HCT116 (cell line): ENCODE results near the gene IL3. TPM values are rescaled to one million over a fixed set of nuclear protein-coding genes. Genes with fewer than 3 reads are reported as not detected.

ENCODE experiments used
- ATAC-seq: fragments of 200-7000 bp; cut with Tn5 transposase; 2 replicates; pipeline ENCODE4 v1.9.1; 2020; ENCODE audit warnings: mild to moderate bottlenecking, moderate library complexity
- BruUV-seq: library from RNA; stranded (reverse); fragments of 400-500 nt; replicated peaks from 2 replicates; lab custom pipeline; 2021; lab: Mats Ljungman, UMichigan
- CTCF ChIA-PET: fragments of 300-600 bp; sonication (Branson Sonifier 250); formaldehyde crosslinking; loops from one replicate; lab custom pipeline; 2021; ENCODE audit warnings: antibody characterized with exemption; lab: Charles Lee
- POLR2A ChIA-PET: fragments of 300-600, 350-600 bp; sonication (Branson Sonifier 250); formaldehyde crosslinking; loops from one replicate; lab custom pipeline; 2021; ENCODE audit warnings: antibody characterized with exemption; lab: Charles Lee
- RAD21 ChIA-PET, 2 experiments: fragments of 300-600 bp; sonication (Branson Sonifier 250); formaldehyde crosslinking; loops; one replicate each; lab custom pipeline; 2023; ENCODE audit warnings: low total read pairs in 2 of 2; ENCODE audit not compliant: uncharacterized antibody in 2 of 2, unreplicated experiment in 2 of 2, low non-redundant PET in 1 of 2; lab: Charles Lee
- DNase-seq: peaks from one replicate; pipeline ENCODE4 v3.0.0-alpha.2; 2010; ENCODE audit warnings: low read depth, low spot score
- H2AFZ ChIP-seq: fragments of 200-600 bp; shearing (Covaris generic), sonication (generic); 2 replicates; pipeline ENCODE4 v1.6.1; 2017; ENCODE audit warnings: low read depth, mixed run types, mixed read lengths, antibody characterized with exemption, low read length; ENCODE audit not compliant: poor library complexity, severe bottlenecking
- H3K27ac ChIP-seq: 2 replicates; pipeline ENCODE4 v1.5.1; 2012; ENCODE audit warnings: low read depth, low read length
- H3K27me3 ChIP-seq: fragments of 200-600 bp; sonication (generic); 2 replicates; pipeline ENCODE4 v1.6.1; 2016; ENCODE audit warnings: mixed run types, low read length, mixed read lengths; ENCODE audit not compliant: insufficient read depth
- H3K36me3 ChIP-seq, 2 experiments: fragments of 200-500 bp in 1 of 2; fragments of 200-600 bp in 1 of 2; sonication (Bioruptor generic) in 1 of 2; sonication (generic) in 1 of 2; 2 replicates each; pipeline versions ENCODE4 v1.5.1 to v1.6.1; 2014 to 2016; ENCODE audit warnings: low read length in 2 of 2, inconsistent platforms in 1 of 2, mixed read lengths in 1 of 2, mixed run types in 1 of 2; ENCODE audit not compliant: insufficient read depth in 2 of 2, control insufficient read depth in 1 of 2
- H3K4me1 ChIP-seq, 2 experiments: fragments of 200-600 bp in 1 of 2; sonication (generic) in 1 of 2; 2 replicates each; pipeline versions ENCODE4 v1.5.1 to v1.6.1; 2012 to 2017; ENCODE audit warnings: low read length in 2 of 2, inconsistent platforms in 1 of 2, mild to moderate bottlenecking in 1 of 2, mixed read lengths in 1 of 2, mixed run types in 1 of 2, moderate library complexity in 1 of 2; ENCODE audit not compliant: insufficient read depth in 2 of 2, control insufficient read depth in 1 of 2
- H3K4me2 ChIP-seq: fragments of 200-600 bp; sonication (generic); 2 replicates; pipeline ENCODE4 v1.6.1; 2017; ENCODE audit warnings: mixed run types, low read length, mixed read lengths
- H3K4me3 ChIP-seq, 2 experiments: fragments of 200-600 bp in 1 of 2; sonication (generic) in 1 of 2; replicated peaks in 1 of 2; 2 replicates each; pipeline ENCODE4 v1.5.1; 2011 to 2016; ENCODE audit warnings: low read length in 2 of 2, control low read depth in 1 of 2, low read depth in 1 of 2, mild to moderate bottlenecking in 1 of 2, mixed read lengths in 1 of 2, mixed run types in 1 of 2
- H3K79me2 ChIP-seq: fragments of 200-600 bp; sonication (generic); 2 replicates; pipeline ENCODE4 v1.6.1; 2017; ENCODE audit warnings: mild to moderate bottlenecking, mixed run types, low read length, moderate library complexity, mixed read lengths; ENCODE audit not compliant: insufficient read depth
- H3K9ac ChIP-seq: fragments of 200-600 bp; sonication (generic); 2 replicates; pipeline ENCODE4 v1.6.1; 2016; ENCODE audit warnings: low read length, mixed read lengths
- H3K9me2 ChIP-seq: fragments of 200-600 bp; sonication (generic), shearing (Covaris generic); 2 replicates; pipeline ENCODE4 v1.6.1; 2017; ENCODE audit warnings: mixed run types, mild to moderate bottlenecking, moderate library complexity; ENCODE audit not compliant: insufficient read depth
- H3K9me3 ChIP-seq, 2 experiments: fragments of 200-500 bp in 1 of 2; fragments of 200-600 bp in 1 of 2; sonication (Bioruptor generic) in 1 of 2; sonication (generic) in 1 of 2; 2 replicates each; pipeline ENCODE4 v1.6.1; 2014 to 2017; ENCODE audit warnings: low read length in 2 of 2, mixed read lengths in 2 of 2, inconsistent platforms in 1 of 2, low read depth in 1 of 2, mild to moderate bottlenecking in 1 of 2, mixed run types in 1 of 2, moderate library complexity in 1 of 2; ENCODE audit not compliant: control insufficient read depth in 1 of 2, insufficient read depth in 1 of 2
- H4K20me1 ChIP-seq: fragments of 200-600 bp; sonication (generic), shearing (Covaris generic); 2 replicates; pipeline ENCODE4 v1.6.1; 2017; ENCODE audit warnings: mixed run types, mild to moderate bottlenecking, moderate library complexity; ENCODE audit not compliant: insufficient read depth
- CBX3 ChIP-seq: IDR thresholded peaks from 2 replicates; pipeline ENCODE4 v1.6.1; 2012; ENCODE audit warnings: low read depth
- ELF1 ChIP-seq: IDR thresholded peaks from 2 replicates; pipeline ENCODE4 v1.6.1; 2012; ENCODE audit warnings: low read depth, borderline replicate concordance
- EZH2 ChIP-seq: fragments of 200-600 bp; sonication (generic); IDR thresholded peaks from 2 replicates; pipeline ENCODE4 v1.6.1; 2017; ENCODE audit warnings: antibody characterized with exemption, mixed run types
- FOSL1 ChIP-seq: IDR thresholded peaks from 2 replicates; pipeline ENCODE4 v1.6.1; 2012; ENCODE audit warnings: low read depth
- JUND ChIP-seq: IDR thresholded peaks from 2 replicates; pipeline ENCODE4 v1.6.1; 2012
- SIN3A ChIP-seq: IDR thresholded peaks from 2 replicates; pipeline ENCODE4 v1.6.1; 2012; ENCODE audit warnings: low read depth
- SRF ChIP-seq: IDR thresholded peaks from 2 replicates; pipeline ENCODE4 v1.6.1; 2012; ENCODE audit warnings: low read depth
- TCF7L2 ChIP-seq: IDR thresholded peaks from 2 replicates; pipeline ENCODE4 v1.7.0; 2011; ENCODE audit warnings: borderline replicate concordance, inconsistent platforms; ENCODE audit not compliant: insufficient read depth, insufficient read length; ENCODE audit errors: extremely low read depth
- YY1 ChIP-seq: IDR thresholded peaks from 2 replicates; pipeline ENCODE4 v1.6.1; 2011; ENCODE audit warnings: low read length, low read depth, moderate library complexity, mild to moderate bottlenecking; ENCODE audit not compliant: insufficient replicate concordance; ENCODE audit errors: extremely low read depth
- ZFX ChIP-seq: fragments of 450-650 bp; IDR thresholded peaks from 2 replicates; pipeline ENCODE4 v1.6.1; 2017
- ZNF274 ChIP-seq: fragments of 200-500 bp; sonication (Bioruptor generic); IDR thresholded peaks from 2 replicates; pipeline ENCODE4 v1.6.1; 2014; ENCODE audit warnings: mild to moderate bottlenecking, low read depth, low read length, inconsistent platforms
- intact Hi-C: fragments of 100-400 bp; cut with micrococcal nuclease; formaldehyde crosslinking; loops from 2 replicates; pipeline ENCODE4 v1.10.0; 2022
- total RNA-seq: library from RNA; stranded (reverse); gene quantifications from one replicate; pipeline ENCODE4 v1.2.1, GENCODE V29; 2021; ENCODE audit not compliant: unreplicated experiment
- TF ChIP-seq, protein P1 (sequence below): IDR thresholded peaks from 2 replicates; pipeline ENCODE4 v1.6.1; 2011; ENCODE audit warnings: mild to moderate bottlenecking, low read length, moderate library complexity; ENCODE audit not compliant: insufficient replicate concordance; ENCODE audit errors: extremely low read depth
- TF ChIP-seq, protein P2 (sequence below): IDR thresholded peaks from 2 replicates; pipeline ENCODE4 v1.6.1; 2012

Gene IL3
- total RNA-seq, 1 experiment from 2014 or later, result not detected

DNA sequence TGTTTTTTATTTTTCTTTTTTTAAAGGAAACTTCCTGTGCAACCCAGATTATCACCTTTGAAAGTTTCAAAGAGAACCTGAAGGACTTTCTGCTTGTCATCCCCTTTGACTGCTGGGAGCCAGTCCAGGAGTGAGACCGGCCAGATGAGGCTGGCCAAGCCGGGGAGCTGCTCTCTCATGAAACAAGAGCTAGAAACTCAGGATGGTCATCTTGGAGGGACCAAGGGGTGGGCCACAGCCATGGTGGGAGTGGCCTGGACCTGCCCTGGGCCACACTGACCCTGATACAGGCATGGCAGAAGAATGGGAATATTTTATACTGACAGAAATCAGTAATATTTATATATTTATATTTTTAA, 15.2 kb downstream of the IL3 start:
- ATAC-seq (no peak), DNase-seq (no peak)
- H3K27me3 ChIP-seq, result no peaks in the 10 kb centered on the region
- H3K9ac ChIP-seq, result no peak overlapping the region
- TF ChIP-seq CBX3, result no peak
- no peak for TF ChIP-seq EZH2
- TF ChIP-seq ZNF274, result no peak
- TF ChIP-seq FOSL1, result no peak
- TF ChIP-seq, protein P1, sequence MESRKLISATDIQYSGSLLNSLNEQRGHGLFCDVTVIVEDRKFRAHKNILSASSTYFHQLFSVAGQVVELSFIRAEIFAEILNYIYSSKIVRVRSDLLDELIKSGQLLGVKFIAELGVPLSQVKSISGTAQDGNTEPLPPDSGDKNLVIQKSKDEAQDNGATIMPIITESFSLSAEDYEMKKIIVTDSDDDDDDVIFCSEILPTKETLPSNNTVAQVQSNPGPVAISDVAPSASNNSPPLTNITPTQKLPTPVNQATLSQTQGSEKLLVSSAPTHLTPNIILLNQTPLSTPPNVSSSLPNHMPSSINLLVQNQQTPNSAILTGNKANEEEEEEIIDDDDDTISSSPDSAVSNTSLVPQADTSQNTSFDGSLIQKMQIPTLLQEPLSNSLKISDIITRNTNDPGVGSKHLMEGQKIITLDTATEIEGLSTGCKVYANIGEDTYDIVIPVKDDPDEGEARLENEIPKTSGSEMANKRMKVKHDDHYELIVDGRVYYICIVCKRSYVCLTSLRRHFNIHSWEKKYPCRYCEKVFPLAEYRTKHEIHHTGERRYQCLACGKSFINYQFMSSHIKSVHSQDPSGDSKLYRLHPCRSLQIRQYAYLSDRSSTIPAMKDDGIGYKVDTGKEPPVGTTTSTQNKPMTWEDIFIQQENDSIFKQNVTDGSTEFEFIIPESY, result no peak
- TF ChIP-seq TCF7L2, result no peak
- no TSS peak for BruUV-seq
- peaks cover 16 to 29% of the 10 kb centered on the region in 2 experiments for H3K4me1 ChIP-seq
- H3K79me2 ChIP-seq, result no peaks in the 10 kb centered on the region
- ChIA-PET POLR2A (no interaction called here), CTCF (no interaction called here), RAD21 (no interaction called here)
- H3K9me3 ChIP-seq, result no peaks in the 10 kb centered on the region
- H4K20me1 ChIP-seq, result no peaks in the 10 kb centered on the region
- intact Hi-C loops, result no loop called here
- H3K27ac ChIP-seq, result no peak overlapping the region
- H3K4me3 ChIP-seq, result no peak overlapping the region
- peak overlapping the region; percentile 62 for H2AFZ ChIP-seq
- no peaks in the 10 kb centered on the region for H3K9me2 ChIP-seq
- no peaks in the 10 kb centered on the region for H3K36me3 ChIP-seq
- peak overlapping the region; percentile 62 for H3K4me2 ChIP-seq

DNA sequence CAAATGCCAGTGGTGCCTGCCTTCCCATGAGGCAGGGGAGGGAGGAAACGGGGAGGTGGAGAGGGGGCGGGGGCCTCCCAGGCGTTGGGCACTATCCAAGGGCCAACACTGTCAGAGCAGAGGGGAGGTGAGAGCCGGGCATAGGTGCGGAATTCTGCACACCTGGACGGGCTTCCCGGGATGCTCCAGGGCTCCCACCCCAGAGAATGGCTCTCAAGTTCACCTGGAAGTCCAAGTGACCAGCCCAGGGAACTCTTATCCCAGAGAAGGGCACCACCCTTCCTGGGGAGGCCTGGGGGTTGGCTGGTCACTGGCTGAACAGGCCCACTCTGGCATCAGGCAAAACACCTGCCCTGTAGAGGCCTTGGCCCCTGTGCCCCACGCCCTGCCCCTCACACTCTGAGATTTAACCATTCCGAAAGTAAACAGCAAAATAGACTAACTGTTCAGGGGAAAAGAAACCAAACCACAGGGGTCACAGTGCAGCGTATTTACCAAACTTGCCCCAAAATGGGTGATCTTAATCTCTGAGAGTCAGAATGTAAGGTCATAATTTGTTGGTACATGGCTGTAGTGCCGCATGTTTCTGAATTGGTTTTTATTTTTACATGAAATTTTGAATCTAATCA, 15.9 kb downstream of the IL3 start:
- no peak overlapping the region for H2AFZ ChIP-seq
- intact Hi-C loops, result no loop called here
- H3K9ac ChIP-seq, result no peak overlapping the region
- POLR2A ChIA-PET, result no interaction called here
- no peaks in the 10 kb centered on the region for H3K79me2 ChIP-seq
- peaks cover 16 to 29% of the 10 kb centered on the region in 2 experiments for H3K4me1 ChIP-seq
- H4K20me1 ChIP-seq, result no peaks in the 10 kb centered on the region
- no peaks in the 10 kb centered on the region for H3K36me3 ChIP-seq
- no peak for DNase-seq
- H3K27ac ChIP-seq, result no peak overlapping the region
- H3K27me3 ChIP-seq, result no peaks in the 10 kb centered on the region
- CTCF ChIA-PET, result no interaction called here
- H3K4me3 ChIP-seq, result no peak overlapping the region
- H3K9me3 ChIP-seq, result no peaks in the 10 kb centered on the region
- no peak for ATAC-seq
- no TSS peak for BruUV-seq
- H3K9me2 ChIP-seq, result no peaks in the 10 kb centered on the region
- RAD21 ChIA-PET, result no interaction called here
- H3K4me2 ChIP-seq, result no peak overlapping the region
- TF ChIP-seq ZFX (no peak), SIN3A (no peak), ELF1 (no peak), YY1 (no peak), SRF (no peak), JUND (no peak)
- TF ChIP-seq, protein P2, sequence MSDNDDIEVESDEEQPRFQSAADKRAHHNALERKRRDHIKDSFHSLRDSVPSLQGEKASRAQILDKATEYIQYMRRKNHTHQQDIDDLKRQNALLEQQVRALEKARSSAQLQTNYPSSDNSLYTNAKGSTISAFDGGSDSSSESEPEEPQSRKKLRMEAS, result no peak
- TF ChIP-seq, protein P1, result no peak
